Midbrain (tissue), 1 donor: Measurements from ENCODE around the gene CRTC3.
A peak's percentile ranks its signal among the peaks of the same experiment; 100 is the strongest.
"Not testable (repeated sequence)": the region's sequence is repeated elsewhere in the genome, so short reads cannot be mapped to it uniquely, and the experiment has no call there.

ENCODE experiments used
- DNase-seq: peaks from one replicate; lab custom pipeline; 2025; lab: John Stamatoyannopoulos, UW

CRTC3 gene

GRCh38 chr15:90650117-90650955, 120.6 kb downstream of the CRTC3 start:
- no peak for DNase-seq

DNA sequence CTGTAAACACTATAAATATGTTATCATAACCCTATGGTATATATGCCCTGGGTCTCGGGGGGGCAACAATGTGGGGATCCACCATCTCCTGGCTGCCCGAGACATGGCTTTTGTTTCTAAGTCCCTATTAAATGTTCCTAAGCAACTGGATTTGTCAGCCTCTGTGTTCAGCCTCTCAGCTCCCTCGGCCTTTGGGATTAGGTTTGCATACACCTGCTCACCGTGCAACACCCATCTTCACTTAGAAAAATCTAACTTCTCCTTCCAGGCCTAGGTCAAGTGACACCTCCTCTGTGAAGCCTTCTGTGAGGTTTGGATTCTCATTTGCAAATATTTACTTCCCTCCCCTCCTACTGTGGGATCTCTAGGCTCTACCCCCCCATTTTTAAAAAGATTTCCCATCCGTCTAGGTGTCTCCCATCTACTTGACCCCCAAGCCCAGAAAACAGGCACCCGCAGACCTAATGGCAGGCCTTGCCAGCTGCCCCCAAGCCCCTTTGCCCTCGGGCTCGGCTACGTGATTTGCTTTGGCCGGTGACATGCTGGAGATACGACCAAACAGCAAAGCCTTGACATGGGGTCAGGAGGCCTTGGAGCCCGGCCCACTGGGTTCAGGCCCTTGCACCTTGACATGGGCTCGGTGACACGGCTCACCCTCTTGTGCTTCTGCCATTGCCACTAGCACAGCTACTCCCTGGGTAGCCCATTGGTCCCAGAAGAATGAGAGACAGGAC, 121.4 kb downstream of the CRTC3 start:
- DNase-seq, result no peak

DNA sequence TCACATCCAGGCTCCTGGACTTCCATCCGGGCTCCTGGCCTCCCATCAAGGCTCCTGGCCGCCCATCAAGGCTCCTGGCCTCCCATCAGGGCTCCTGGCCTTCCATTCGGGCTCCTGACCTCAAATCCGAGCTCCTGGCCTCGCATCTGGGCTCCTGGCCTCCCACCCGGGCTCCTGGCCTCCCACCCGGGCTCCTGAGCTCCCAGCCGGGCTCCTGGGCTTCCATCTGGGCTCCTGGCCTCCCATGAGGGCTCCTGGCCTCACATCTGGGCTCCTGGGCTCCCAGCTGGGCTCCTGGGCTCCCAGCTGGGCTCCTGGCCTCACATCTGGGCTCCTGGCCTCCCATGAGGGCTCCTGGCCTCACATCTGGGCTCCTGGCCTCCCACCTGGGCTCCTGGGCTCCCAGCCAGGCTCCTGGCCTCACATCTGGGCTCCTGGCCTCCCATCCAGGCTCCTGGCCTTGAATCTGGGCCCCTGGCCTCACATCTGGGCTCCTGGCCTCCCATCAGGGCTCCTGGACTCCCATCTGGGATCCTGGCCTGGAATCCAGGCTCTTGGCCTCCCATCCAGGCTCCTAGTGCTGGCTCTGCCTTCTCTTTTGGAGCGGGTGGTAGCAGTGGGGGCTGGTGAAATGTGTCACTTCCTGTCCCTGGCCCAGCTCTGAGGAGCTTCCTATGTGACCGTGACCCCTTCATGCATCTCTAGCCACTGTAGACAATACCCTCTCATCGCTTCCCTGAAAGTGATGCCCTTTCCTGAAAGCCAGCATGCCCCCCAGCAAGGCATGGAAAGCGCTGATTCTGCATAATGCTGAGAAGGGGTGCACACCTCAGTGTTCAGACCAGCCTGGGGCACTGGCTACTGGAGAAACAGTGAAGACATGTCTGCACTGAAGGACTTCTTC, 124.8 kb downstream of the CRTC3 start:
- no peak for DNase-seq

- not testable (repeated sequence) for DNase-seq
Measured at GRCh38 chr15:90657520-90658172, 127.9 kb downstream of the CRTC3 start.

DNA sequence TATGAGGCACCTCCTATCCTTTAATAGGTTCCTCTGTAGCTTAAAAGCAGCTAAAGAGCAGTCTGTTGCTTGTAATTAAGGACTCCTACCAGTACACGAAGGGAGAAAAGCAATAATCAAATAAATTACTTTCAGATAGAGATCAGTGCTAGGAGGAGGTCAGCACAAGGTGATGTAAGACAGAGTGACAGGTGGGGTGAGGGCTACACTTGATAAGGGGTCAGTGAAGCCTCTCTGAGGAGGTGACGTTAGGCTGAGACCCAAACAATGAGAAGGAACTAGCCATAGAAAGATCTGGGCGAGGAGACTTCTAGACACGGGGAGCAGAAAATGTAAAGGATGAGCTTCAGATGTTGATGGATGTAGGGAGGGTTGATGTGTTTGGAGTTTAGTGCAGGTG, 129.8 kb downstream of the CRTC3 start:
- DNase-seq, result no peak

GRCh38 chr15:90660195-90660998, 130.7 kb downstream of the CRTC3 start:
- DNase-seq, result no peak

DNA sequence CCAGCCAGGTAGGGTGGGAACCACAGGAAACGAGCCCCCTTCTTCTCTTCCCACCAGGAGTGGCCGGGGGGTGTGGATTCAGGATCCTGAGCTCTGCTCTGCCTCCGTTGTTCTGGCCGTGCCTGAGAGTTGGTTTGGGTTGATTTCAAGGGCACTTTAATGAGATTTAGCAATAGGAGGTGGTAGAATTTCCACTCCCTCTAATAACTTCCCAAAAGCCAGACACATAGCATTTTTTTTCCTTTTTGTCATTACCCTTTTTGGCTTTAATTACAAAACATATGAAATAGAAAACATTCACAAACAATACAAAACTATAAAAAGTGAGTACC, 131.2 kb downstream of the CRTC3 start:
- DNase-seq, result not testable (repeated sequence)

GRCh38 chr15:90664081-90664461, 134.3 kb downstream of the CRTC3 start:
- not testable (repeated sequence) for DNase-seq

- peak; percentile 16 for DNase-seq
Measured at GRCh38 chr15:90664650-90665287, 135.0 kb downstream of the CRTC3 start.

- DNase-seq, result peak; percentile 23
Measured at GRCh38 chr15:90665288-90666134, 135.8 kb downstream of the CRTC3 start.

DNA sequence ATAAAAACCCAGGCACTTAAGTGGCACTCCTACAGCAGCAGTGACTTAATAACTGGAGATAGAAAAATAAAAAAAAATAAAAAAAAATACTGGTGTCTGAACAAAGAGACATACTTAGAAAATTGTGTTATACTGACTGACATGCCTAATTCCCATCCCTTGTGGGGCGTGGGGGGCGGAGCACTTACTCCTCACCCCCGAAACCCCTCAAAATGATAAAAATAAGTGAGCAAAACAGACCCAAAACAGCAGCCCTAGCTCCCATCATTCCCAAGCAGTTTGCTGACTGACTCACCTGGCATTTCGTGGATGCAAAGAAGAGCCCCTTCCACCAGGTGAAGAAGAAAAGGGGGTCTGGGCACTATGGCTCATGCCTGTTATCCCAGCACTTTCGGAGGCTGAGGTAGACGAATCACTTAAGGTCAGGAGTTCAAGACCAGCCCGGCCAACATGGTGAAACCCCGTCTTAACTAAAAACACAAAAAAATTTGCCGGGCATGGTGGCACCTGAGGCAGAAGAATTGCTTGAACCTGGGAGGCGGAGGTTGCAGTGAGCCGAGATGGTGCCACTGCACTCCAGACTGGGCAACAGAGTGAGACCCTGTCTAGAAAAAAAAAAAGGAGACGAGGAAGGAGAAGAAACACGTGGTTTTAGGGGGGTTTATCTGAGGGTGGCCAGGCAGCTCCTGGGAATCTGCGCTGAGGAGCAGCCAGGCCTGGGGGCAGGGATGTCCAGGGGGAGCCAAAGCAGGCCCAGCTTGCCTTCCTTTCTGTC, 136.6 kb downstream of the CRTC3 start:
- DNase-seq, result no peak

DNA sequence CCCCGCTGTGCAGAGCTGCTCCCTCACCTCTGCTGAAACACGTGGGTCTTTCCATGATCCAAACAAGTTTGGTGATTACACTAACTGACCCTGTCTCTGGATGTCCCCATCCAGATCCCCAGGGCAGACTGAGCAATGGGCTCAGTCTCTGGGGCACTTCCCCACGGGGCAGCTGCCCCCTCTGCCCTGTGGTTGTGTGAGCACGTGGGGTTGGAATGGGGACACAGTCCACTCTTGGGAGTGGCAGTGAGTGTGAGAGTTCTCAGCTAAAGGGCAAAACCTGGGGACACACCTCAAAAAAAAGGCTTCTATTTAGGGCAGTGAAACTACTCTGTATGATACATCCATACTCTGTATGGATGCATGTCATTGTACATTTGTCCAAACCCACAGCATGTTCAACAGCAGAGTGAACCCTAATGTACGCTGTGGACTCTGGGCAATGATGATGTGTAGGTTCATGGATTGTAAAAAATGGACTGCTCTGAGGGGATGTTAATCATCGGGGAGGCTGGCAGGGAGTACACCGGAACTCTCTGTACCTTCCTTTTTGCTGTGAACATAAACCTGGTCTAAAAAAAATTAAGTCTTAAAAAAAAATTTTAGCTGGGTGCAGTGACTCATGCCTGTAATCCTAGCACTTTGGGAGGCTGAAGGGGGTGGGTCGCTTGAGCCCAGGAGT, 137.5 kb downstream of the CRTC3 start:
- no peak for DNase-seq

DNA sequence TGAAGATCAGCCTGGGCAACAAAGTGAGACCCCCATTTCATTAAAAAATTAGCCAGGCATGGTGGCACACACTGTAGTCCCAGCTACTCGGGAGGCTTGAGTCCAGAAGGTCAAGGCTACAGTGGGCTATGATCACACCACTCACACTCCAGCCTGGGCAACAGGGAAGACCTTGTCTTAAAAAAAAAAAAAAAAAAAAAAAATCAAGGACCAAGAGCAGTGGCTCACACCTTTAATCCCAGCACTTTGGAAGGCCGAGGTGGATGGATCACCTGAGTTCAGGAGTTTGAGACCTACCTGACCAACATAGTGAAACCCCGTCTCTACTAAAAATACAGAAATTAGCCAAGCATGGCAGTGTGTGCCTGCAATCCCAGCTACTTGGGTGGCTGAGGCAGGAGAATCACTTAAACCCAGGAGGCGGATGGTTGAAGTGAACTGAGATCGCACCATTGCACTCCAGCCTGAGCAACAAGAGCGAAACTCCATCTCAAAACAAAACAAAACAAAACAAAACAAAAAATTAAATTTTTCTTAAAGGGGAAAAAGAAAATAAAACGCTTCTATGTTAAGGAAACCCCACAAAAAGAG, 138.1 kb downstream of the CRTC3 start:
- DNase-seq, result not testable (repeated sequence)

GRCh38 chr15:90670631-90671030, 140.9 kb downstream of the CRTC3 start:
- DNase-seq, result not testable (repeated sequence)

DNA sequence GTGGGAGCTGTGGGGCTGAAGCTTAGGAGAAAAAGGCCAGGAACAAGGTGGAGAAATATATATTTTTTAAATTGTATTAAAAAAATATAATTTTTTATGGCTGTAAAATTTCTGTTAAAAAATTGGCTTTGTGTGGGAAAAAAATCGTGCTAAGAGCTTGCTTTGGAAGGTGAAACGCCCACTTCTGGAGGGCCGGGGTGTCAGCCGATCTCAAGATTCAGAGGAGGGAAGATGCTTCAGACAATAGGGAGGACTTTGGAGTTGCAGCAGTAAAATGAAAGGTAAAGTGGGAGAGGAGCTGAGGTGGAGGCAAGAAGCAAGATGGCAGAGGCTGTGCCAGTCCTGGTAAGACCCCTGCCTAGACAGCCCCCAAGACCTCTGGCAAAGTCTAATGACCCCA, 141.5 kb downstream of the CRTC3 start:
- DNase-seq, result no peak

GRCh38 chr15:90673357-90673756, 143.6 kb downstream of the CRTC3 start:
- not testable (repeated sequence) for DNase-seq

- no peak for DNase-seq
Measured at GRCh38 chr15:90674476-90674875, 144.8 kb downstream of the CRTC3 start.

DNA sequence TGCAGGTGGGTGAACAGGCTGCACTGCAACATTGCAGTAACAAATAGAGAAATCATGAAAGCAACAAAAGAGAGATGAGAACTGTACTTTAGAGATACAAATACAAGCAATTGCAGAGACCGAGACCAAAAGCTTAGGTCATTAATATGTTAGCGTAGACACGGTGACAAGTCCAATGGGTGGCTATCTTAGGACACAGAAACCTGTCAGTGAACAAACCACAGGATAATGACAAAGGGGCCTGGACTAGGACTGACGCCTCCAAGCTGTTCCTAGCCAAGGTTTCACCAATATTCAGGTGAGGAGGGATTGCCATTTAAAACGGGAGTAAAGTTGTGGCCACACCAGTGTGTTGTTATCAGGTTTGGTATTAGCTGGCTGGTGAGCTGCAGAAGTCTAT, 145.7 kb downstream of the CRTC3 start:
- no peak for DNase-seq
